HCT116 (cell line): ENCODE results near the gene AHI1. TPM values are rescaled to one million over a fixed set of nuclear protein-coding genes. Genes with fewer than 3 reads are reported as not detected.
A peak's percentile ranks its signal among the peaks of the same experiment; 100 is the strongest.

ENCODE experiments used
- ATAC-seq: fragments of 200-7000 bp; cut with Tn5 transposase; 2 replicates; pipeline ENCODE4 v1.9.1; 2020; ENCODE audit warnings: mild to moderate bottlenecking, moderate library complexity
- BruUV-seq: library from RNA; stranded (reverse); fragments of 400-500 nt; replicated peaks from 2 replicates; lab custom pipeline; 2021; lab: Mats Ljungman, UMichigan
- CTCF ChIA-PET: fragments of 300-600 bp; sonication (Branson Sonifier 250); formaldehyde crosslinking; loops from one replicate; lab custom pipeline; 2021; ENCODE audit warnings: antibody characterized with exemption; lab: Charles Lee
- POLR2A ChIA-PET: fragments of 300-600, 350-600 bp; sonication (Branson Sonifier 250); formaldehyde crosslinking; loops from one replicate; lab custom pipeline; 2021; ENCODE audit warnings: antibody characterized with exemption; lab: Charles Lee
- RAD21 ChIA-PET, 2 experiments: fragments of 300-600 bp; sonication (Branson Sonifier 250); formaldehyde crosslinking; loops; one replicate each; lab custom pipeline; 2023; ENCODE audit warnings: low total read pairs in 2 of 2; ENCODE audit not compliant: uncharacterized antibody in 2 of 2, unreplicated experiment in 2 of 2, low non-redundant PET in 1 of 2; lab: Charles Lee
- DNase-seq: peaks from one replicate; pipeline ENCODE4 v3.0.0-alpha.2; 2010; ENCODE audit warnings: low read depth, low spot score
- H2AFZ ChIP-seq: fragments of 200-600 bp; shearing (Covaris generic), sonication (generic); 2 replicates; pipeline ENCODE4 v1.6.1; 2017; ENCODE audit warnings: low read depth, mixed run types, mixed read lengths, antibody characterized with exemption, low read length; ENCODE audit not compliant: poor library complexity, severe bottlenecking
- H3K27ac ChIP-seq: 2 replicates; pipeline ENCODE4 v1.5.1; 2012; ENCODE audit warnings: low read depth, low read length
- H3K27me3 ChIP-seq: fragments of 200-600 bp; sonication (generic); 2 replicates; pipeline ENCODE4 v1.6.1; 2016; ENCODE audit warnings: mixed run types, low read length, mixed read lengths; ENCODE audit not compliant: insufficient read depth
- H3K36me3 ChIP-seq, 2 experiments: fragments of 200-500 bp in 1 of 2; fragments of 200-600 bp in 1 of 2; sonication (Bioruptor generic) in 1 of 2; sonication (generic) in 1 of 2; 2 replicates each; pipeline versions ENCODE4 v1.5.1 to v1.6.1; 2014 to 2016; ENCODE audit warnings: low read length in 2 of 2, inconsistent platforms in 1 of 2, mixed read lengths in 1 of 2, mixed run types in 1 of 2; ENCODE audit not compliant: insufficient read depth in 2 of 2, control insufficient read depth in 1 of 2
- H3K4me1 ChIP-seq, 2 experiments: fragments of 200-600 bp in 1 of 2; sonication (generic) in 1 of 2; 2 replicates each; pipeline versions ENCODE4 v1.5.1 to v1.6.1; 2012 to 2017; ENCODE audit warnings: low read length in 2 of 2, inconsistent platforms in 1 of 2, mild to moderate bottlenecking in 1 of 2, mixed read lengths in 1 of 2, mixed run types in 1 of 2, moderate library complexity in 1 of 2; ENCODE audit not compliant: insufficient read depth in 2 of 2, control insufficient read depth in 1 of 2
- H3K4me2 ChIP-seq: fragments of 200-600 bp; sonication (generic); 2 replicates; pipeline ENCODE4 v1.6.1; 2017; ENCODE audit warnings: mixed run types, low read length, mixed read lengths
- H3K4me3 ChIP-seq, 2 experiments: fragments of 200-600 bp in 1 of 2; sonication (generic) in 1 of 2; replicated peaks in 1 of 2; 2 replicates each; pipeline ENCODE4 v1.5.1; 2011 to 2016; ENCODE audit warnings: low read length in 2 of 2, control low read depth in 1 of 2, low read depth in 1 of 2, mild to moderate bottlenecking in 1 of 2, mixed read lengths in 1 of 2, mixed run types in 1 of 2
- H3K79me2 ChIP-seq: fragments of 200-600 bp; sonication (generic); 2 replicates; pipeline ENCODE4 v1.6.1; 2017; ENCODE audit warnings: mild to moderate bottlenecking, mixed run types, low read length, moderate library complexity, mixed read lengths; ENCODE audit not compliant: insufficient read depth
- H3K9ac ChIP-seq: fragments of 200-600 bp; sonication (generic); 2 replicates; pipeline ENCODE4 v1.6.1; 2016; ENCODE audit warnings: low read length, mixed read lengths
- H3K9me2 ChIP-seq: fragments of 200-600 bp; sonication (generic), shearing (Covaris generic); 2 replicates; pipeline ENCODE4 v1.6.1; 2017; ENCODE audit warnings: mixed run types, mild to moderate bottlenecking, moderate library complexity; ENCODE audit not compliant: insufficient read depth
- H3K9me3 ChIP-seq, 2 experiments: fragments of 200-500 bp in 1 of 2; fragments of 200-600 bp in 1 of 2; sonication (Bioruptor generic) in 1 of 2; sonication (generic) in 1 of 2; 2 replicates each; pipeline ENCODE4 v1.6.1; 2014 to 2017; ENCODE audit warnings: low read length in 2 of 2, mixed read lengths in 2 of 2, inconsistent platforms in 1 of 2, low read depth in 1 of 2, mild to moderate bottlenecking in 1 of 2, mixed run types in 1 of 2, moderate library complexity in 1 of 2; ENCODE audit not compliant: control insufficient read depth in 1 of 2, insufficient read depth in 1 of 2
- H4K20me1 ChIP-seq: fragments of 200-600 bp; sonication (generic), shearing (Covaris generic); 2 replicates; pipeline ENCODE4 v1.6.1; 2017; ENCODE audit warnings: mixed run types, mild to moderate bottlenecking, moderate library complexity; ENCODE audit not compliant: insufficient read depth
- CBX3 ChIP-seq: IDR thresholded peaks from 2 replicates; pipeline ENCODE4 v1.6.1; 2012; ENCODE audit warnings: low read depth
- CEBPB ChIP-seq: IDR thresholded peaks from 2 replicates; pipeline ENCODE4 v1.6.1; 2012; ENCODE audit warnings: low read depth
- CTCF ChIP-seq, 3 experiments: fragments of 200-600 bp in 1 of 3; sonication (generic) in 1 of 3; IDR thresholded peaks in 2 of 3; conservative IDR thresholded peaks in 1 of 3; 2 replicates each; pipeline ENCODE4 v1.5.1; 2012 to 2017; ENCODE audit warnings: low read depth in 2 of 3, low read length in 2 of 3, antibody characterized with exemption in 1 of 3, borderline replicate concordance in 1 of 3, control low read depth in 1 of 3, mild to moderate bottlenecking in 1 of 3, mixed read lengths in 1 of 3, mixed run types in 1 of 3, moderate library complexity in 1 of 3; ENCODE audit not compliant: insufficient read depth in 1 of 3
- EGR1 ChIP-seq: IDR thresholded peaks from 2 replicates; pipeline ENCODE4 v1.6.1; 2012; ENCODE audit warnings: low read depth
- EZH2 ChIP-seq: fragments of 200-600 bp; sonication (generic); IDR thresholded peaks from 2 replicates; pipeline ENCODE4 v1.6.1; 2017; ENCODE audit warnings: antibody characterized with exemption, mixed run types
- FOSL1 ChIP-seq: IDR thresholded peaks from 2 replicates; pipeline ENCODE4 v1.6.1; 2012; ENCODE audit warnings: low read depth
- JUND ChIP-seq: IDR thresholded peaks from 2 replicates; pipeline ENCODE4 v1.6.1; 2012
- POLR2A ChIP-seq: IDR thresholded peaks from 2 replicates; pipeline ENCODE4 v1.7.0; 2011; ENCODE audit warnings: borderline replicate concordance; ENCODE audit not compliant: insufficient read depth, insufficient read length; ENCODE audit errors: extremely low read depth
- POLR2AphosphoS5 ChIP-seq: IDR thresholded peaks from 2 replicates; pipeline ENCODE4 v1.6.1; 2011; ENCODE audit warnings: mild to moderate bottlenecking, low read depth, low read length, moderate library complexity
- RAD21 ChIP-seq: IDR thresholded peaks from 2 replicates; pipeline ENCODE4 v1.6.1; 2012; ENCODE audit warnings: low read depth, mild to moderate bottlenecking
- SP1 ChIP-seq: IDR thresholded peaks from 2 replicates; pipeline ENCODE4 v1.6.1; 2012; ENCODE audit warnings: low read depth
- SRF ChIP-seq: IDR thresholded peaks from 2 replicates; pipeline ENCODE4 v1.6.1; 2012; ENCODE audit warnings: low read depth
- YY1 ChIP-seq: IDR thresholded peaks from 2 replicates; pipeline ENCODE4 v1.6.1; 2011; ENCODE audit warnings: low read length, low read depth, moderate library complexity, mild to moderate bottlenecking; ENCODE audit not compliant: insufficient replicate concordance; ENCODE audit errors: extremely low read depth
- ZFX ChIP-seq: fragments of 450-650 bp; IDR thresholded peaks from 2 replicates; pipeline ENCODE4 v1.6.1; 2017
- ZNF274 ChIP-seq: fragments of 200-500 bp; sonication (Bioruptor generic); IDR thresholded peaks from 2 replicates; pipeline ENCODE4 v1.6.1; 2014; ENCODE audit warnings: mild to moderate bottlenecking, low read depth, low read length, inconsistent platforms
- intact Hi-C: fragments of 100-400 bp; cut with micrococcal nuclease; formaldehyde crosslinking; loops from 2 replicates; pipeline ENCODE4 v1.10.0; 2022
- total RNA-seq: library from RNA; stranded (reverse); gene quantifications from one replicate; pipeline ENCODE4 v1.2.1, GENCODE V29; 2021; ENCODE audit not compliant: unreplicated experiment

The AHI1 gene
- total RNA-seq, 1 experiment from 2014 or later, result 29.6 TPM

DNA sequence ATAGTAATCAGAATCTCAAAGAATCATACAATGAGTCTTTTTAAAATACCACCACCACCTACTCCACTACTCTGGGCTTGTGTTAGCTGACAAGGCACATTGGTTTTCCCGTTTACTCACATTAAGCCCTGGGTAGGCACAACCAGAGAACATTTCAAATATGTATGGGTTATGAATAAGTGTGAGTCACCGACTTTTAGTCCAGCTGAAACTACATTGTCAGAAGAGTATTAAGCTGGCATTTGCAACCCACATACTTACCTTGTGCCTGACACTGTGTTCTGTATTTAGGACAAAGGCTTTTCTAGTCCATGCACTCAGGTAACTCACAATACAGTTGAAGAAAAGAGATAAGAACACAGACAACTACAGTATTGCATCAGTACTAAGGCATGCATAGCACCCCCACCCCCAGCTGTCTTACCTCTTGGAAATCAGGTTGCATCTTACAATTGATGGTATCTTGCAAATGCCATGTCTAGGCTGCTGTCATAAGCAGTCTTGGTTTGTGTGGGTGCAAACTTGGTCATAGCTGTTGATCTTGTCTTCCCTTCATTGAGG is 40.3 kb upstream of the AHI1 start:
- peak; percentile 72 for ATAC-seq
- H3K27me3 ChIP-seq, result no peaks in the 10 kb centered on the region
- H4K20me1 ChIP-seq, result no peaks in the 10 kb centered on the region
- H3K4me1 ChIP-seq, result peaks cover 0 to 14% of the 10 kb centered on the region in 2 experiments; a peak in 2 of 4 replicates
- ChIA-PET POLR2A (no interaction called here), CTCF (interaction anchor here (3.0 to 3.6 kb wide), 2 partner anchors 372 to 688 kb away, joined by 21 to 24 read pairs; no protein-coding TSS in a partner anchor), RAD21 (no interaction called here)
- peak; percentile 34 for DNase-seq
- intact Hi-C loops, result loop anchor here (2.0 to 10.0 kb wide), 4 partner anchors 87 to 1017 kb away; partner anchors contain the start of gene MAP7
- H3K36me3 ChIP-seq, result no peaks in the 10 kb centered on the region
- H3K27ac ChIP-seq, result no peak overlapping the region
- H3K4me3 ChIP-seq, result no peak overlapping the region
- H2AFZ ChIP-seq, result peak overlapping the region; percentile 14
- H3K79me2 ChIP-seq, result no peaks in the 10 kb centered on the region
- BruUV-seq, result no TSS peak
- H3K9ac ChIP-seq, result no peak overlapping the region
- no peaks in the 10 kb centered on the region for H3K9me3 ChIP-seq
- no peaks in the 10 kb centered on the region for H3K9me2 ChIP-seq
- peak overlapping the region; percentile 41; the same call in 1 of the 2 replicates for H3K4me2 ChIP-seq
- TF ChIP-seq SRF (0 out of 2 replicates have a peak, but pooled peaks have one; percentile 28), YY1 (no peak), CEBPB (0 out of 2 replicates have a peak, but pooled peaks have one; percentile 21), POLR2AphosphoS5 (no peak), SP1 (peak; percentile 28; the same call in 1 of the 2 replicates), CBX3 (peak; percentile 70; the same call in 1 of the 2 replicates), FOSL1 (peak; percentile 65), EGR1 (no peak), ZNF274 (no peak), JUND (peak; percentile 44; the same call in 1 of the 2 replicates), RAD21 (peak; percentile 8; the same call in 1 of the 2 replicates)

- no peak overlapping the region for H3K4me3 ChIP-seq
- no peak overlapping the region for H3K9ac ChIP-seq
- H4K20me1 ChIP-seq, result no peaks in the 10 kb centered on the region
- no peaks in the 10 kb centered on the region for H3K27me3 ChIP-seq
- ChIA-PET CTCF (interaction anchor here (0.8 to 3.6 kb wide), 11 partner anchors 8 to 781 kb away, joined by 3 to 24 read pairs (median 5); no protein-coding TSS in a partner anchor), RAD21 (interaction anchor here (1.0 to 1.5 kb wide), 2 partner anchors 374 kb away, joined by 3 to 6 read pairs; no protein-coding TSS in a partner anchor), POLR2A (no interaction called here)
- DNase-seq, result peak; percentile 31
- H3K9me3 ChIP-seq, result no peaks in the 10 kb centered on the region
- peaks cover 0 to 14% of the 10 kb centered on the region in 2 experiments; a peak in 2 of 4 replicates for H3K4me1 ChIP-seq
- peak overlapping the region; percentile 3; the same call in 1 of the 2 replicates for H3K4me2 ChIP-seq
- intact Hi-C loops, result loop anchor here (1.0 to 10.0 kb wide), 6 partner anchors 85 to 1019 kb away; partner anchors contain the start of gene MAP7
- H3K27ac ChIP-seq, result no peak overlapping the region
- H3K9me2 ChIP-seq, result no peaks in the 10 kb centered on the region
- no peaks in the 10 kb centered on the region for H3K79me2 ChIP-seq
- H2AFZ ChIP-seq, result no peak overlapping the region
- H3K36me3 ChIP-seq, result no peaks in the 10 kb centered on the region
- no TSS peak for BruUV-seq
- TF ChIP-seq ZFX, result no peak
- TF ChIP-seq POLR2A, result no peak
- TF ChIP-seq RAD21, result peak; percentile 80
- peak; percentile 61 to 79 (median 74); a peak in 5 of 6 replicates for TF ChIP-seq CTCF (IDR thresholded peaks at IDR 0.05 in 2 of 3, conservative IDR thresholded peaks at IDR 0.05 in 1 of 3; ENCODE audit: borderline replicate concordance in 1 of 3, insufficient read depth in 1 of 3, low read depth in 2 of 3, low read length in 2 of 3)
- TF ChIP-seq EGR1, result no peak
- TF ChIP-seq EZH2, result no peak
- TF ChIP-seq, all 23 proteins: peak for 2
- ATAC-seq, result peak; percentile 74
Observed at GRCh38 chr6:135535989-135536414, 38.5 kb upstream of the AHI1 start.
